ENCODE measurements around the gene DCLK3.

The DCLK3 gene, protein sequence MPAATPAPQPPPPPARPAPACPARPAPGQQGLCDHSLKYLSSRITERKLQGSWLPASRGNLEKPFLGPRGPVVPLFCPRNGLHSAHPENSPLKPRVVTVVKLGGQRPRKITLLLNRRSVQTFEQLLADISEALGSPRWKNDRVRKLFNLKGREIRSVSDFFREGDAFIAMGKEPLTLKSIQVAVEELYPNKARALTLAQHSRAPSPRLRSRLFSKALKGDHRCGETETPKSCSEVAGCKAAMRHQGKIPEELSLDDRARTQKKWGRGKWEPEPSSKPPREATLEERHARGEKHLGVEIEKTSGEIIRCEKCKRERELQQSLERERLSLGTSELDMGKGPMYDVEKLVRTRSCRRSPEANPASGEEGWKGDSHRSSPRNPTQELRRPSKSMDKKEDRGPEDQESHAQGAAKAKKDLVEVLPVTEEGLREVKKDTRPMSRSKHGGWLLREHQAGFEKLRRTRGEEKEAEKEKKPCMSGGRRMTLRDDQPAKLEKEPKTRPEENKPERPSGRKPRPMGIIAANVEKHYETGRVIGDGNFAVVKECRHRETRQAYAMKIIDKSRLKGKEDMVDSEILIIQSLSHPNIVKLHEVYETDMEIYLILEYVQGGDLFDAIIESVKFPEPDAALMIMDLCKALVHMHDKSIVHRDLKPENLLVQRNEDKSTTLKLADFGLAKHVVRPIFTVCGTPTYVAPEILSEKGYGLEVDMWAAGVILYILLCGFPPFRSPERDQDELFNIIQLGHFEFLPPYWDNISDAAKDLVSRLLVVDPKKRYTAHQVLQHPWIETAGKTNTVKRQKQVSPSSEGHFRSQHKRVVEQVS

DNA sequence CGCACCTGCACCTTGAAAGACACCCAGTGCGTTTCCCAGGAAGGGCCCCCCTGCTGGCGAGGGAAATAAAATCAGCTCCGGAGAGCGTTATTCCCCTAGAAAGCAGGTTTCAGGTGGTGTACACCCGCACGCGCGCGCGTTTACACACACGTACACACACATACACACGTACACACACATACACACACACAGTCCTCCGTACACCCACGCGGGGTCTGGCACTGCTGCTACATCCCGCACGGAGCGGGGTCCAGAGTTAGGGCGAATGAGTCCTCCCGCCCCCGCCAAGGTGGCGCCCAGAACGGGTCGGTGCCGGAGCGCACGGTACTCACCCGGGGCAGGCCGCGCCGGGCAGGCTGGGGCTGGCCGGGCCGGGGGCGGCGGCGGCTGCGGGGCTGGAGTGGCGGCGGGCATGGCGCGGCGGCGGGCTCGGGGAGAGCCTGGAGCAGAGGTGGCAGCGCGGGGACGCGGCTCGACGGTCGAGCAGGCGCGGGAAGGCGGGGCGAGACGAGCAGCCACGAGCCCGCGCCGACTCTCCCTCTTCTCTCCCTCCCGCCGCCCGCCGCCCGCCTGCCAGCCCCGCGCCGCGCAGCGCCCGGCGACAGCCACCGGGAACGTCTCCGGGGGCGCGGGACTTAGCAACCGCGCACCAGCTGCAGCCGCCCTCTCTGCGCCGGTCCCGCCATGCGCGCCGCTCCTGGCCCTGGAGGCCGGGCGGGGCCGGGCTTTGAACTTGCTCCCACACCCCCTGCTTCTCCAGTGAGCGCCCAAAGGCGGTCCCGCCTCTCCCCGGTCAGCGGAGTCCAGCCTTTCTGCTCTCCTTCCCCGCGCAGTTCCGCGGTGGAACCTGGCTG, at the start of gene DCLK3:
TSS of gene DCLK3 (minus strand) at position 704 of the 854 bp plus-strand sequence. CDS start at position 414, 290 bp downstream.
- peak in 1 of 2 experiments; percentile 43 for DNase-seq

DNA sequence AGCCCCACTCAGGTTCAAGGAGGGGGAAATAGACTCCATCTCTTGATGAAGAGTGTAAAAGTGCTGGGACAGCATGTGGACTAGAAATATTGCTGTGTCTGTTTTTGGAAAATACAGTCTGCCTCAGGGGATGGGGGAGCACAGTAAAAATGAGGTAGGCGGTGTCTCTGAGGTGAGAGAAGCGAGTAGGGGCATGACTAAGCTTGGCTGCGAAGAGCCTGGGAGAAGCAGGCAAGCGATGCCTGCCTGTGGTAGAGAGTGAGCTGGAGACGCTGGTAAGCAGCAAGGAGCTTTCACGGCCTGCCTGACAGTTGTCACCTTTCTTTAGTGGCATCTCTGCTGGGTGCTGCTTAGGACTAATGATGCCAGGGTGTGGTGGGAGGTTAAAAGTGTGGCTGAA, 49.0 kb upstream of the DCLK3 start:
- DNase-seq: no peak

DNA sequence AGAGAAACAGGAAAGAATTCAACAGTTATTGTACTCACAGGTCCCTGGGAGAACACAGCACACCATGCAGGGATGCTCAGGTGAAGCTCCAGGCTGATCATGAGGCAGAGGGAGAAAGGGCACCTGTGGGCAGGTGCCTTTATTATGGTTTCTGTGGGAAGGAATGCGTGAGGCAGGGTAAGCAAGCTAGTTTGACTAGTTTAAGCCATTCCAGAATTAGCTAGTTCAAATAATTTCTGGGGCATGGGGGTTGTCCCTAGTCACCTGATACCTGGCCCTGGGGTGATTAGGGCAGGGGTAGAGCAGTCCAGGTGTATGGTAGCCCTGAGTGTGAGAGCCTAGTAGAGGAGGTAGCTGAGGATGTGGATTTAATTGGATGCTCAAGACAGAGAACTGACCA, 47.9 kb upstream of the DCLK3 start:
- no peak for DNase-seq

DNA sequence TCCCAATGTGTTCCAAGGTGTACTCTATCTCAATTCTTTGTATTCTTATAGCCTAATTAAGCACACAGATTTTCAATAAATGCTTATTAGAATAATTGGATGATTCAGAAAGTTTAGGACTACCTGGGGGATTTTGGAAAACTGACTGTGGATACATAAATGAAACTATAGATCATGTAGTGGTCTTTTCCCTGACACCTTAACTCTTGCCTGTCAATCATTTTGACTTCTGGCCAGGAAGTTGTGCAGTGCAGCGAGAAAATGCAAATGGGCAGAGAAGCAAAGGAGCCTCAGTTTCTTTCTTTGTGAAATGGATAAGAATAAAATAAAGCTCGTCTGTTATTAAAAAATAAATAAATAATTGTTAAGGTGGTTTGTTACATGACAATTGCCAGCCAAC, 47.4 kb upstream of the DCLK3 start:
- no peak for DNase-seq

DNA sequence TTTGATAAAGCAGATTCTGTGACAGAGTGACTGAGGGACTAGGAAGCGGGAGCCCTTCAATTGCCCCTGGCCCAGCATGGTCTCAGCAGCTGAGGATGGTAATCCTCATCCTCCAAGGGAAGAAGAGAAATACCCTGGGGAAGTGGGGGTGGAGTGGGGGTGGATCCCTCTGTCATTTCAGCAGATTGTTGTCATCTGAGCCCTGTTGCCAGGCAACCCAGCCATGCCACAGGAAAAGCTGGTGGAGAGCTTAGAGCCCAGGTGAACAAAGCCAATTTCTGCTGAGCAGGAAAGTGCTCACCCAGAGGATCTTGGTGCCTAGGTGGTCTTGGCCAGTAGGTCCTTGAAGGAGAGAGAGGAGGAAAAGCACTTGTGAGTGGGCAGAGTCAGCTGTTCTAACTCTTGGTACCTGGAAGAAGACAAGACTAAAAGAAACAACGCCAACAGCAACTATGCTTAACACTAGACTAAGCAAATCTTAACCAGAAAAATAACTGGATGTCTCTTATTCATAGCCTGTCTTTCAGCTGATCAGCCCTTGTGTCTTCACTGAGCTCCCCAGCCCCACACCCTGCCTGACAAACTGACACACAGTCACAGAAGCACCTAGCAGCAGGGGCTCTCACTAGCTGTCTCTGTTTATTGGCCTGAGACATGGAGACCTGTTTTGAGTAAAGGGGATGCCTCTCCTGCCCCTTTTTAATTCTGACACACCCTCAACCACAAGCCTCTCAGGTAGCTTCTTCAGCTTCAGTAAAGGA, 40.1 kb upstream of the DCLK3 start:
- DNase-seq: peak; percentile 7 to 53

DNA sequence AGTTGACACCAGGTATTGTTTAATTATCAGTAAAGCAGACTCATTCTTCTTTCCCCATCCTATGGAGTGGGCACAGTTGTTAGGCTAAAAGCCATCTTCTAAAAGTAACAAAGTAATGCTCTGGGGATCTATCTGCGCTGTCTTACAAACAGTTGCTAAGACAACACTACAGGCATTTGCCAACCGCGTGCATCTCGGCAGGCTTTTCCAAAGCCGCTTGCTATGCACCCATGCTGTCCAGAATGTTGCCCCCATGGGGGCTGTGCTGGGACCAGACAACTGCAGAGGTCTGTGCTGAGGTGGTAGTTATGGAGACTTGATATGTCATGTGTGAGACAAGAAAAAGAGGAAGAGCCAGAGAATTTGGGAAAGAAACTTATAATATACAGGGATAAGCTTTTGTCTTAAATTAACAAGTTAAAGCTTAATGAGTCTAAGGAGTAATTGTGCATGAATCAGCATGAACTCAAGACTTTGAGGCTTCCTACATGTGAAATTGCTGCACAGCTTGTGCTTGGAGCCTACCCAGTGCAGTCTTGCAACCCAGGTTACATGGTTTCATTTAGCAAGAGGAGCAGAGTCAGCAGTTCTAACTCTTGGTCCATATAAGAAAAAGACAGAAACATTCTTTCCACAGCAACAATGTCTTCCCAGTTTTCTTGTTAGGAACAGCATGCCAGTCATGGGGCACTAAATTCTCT, 38.9 kb upstream of the DCLK3 start:
- no peak for DNase-seq

DNA sequence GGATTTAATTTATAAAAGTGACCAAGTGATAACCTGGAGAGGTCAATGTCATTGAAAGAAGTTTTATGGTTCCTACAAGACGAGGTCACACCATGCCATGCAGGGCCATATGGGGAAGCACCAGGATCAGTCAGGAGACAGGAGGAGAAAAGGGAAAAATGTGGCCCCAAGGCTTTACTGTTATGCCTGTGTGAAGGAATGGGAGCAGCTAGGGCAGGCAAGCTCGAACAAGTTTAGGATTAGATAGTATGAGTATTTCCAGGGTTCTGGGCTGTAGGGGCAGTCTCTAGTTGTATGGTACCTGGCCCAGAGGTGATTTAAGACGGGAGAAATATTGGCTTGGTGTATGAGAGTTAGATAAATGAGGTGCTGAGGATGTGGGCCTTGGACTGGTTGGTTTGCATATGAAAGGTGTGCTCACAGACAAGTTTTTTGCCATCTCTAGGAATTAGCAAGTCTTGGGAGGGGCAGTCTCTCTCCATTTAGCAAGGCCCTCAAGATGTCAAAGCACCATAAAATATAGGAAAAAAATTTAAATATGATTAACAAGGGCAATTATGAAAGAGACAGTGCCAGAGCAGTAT, 36.3 kb upstream of the DCLK3 start:
- DNase-seq: no peak

DNA sequence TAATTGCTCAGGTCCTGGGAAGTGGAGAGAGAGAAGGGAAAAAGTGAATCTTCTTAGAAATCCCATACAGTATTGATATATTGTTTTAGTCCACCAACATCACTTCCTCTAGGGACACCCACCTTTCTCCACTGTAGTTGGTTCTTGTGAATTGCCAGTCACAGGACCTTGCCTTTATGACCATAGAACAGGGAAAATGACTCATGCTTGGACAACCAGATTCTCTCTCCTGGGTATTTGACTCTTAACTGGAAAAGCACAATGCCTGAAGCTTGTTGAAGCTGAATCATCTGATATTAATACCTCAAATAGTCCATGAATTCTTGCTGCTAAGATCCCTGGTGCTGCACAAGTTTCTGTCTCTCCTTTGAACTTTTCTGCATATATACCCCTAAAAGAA, 32.5 kb upstream of the DCLK3 start:
- DNase-seq: no peak

DNA sequence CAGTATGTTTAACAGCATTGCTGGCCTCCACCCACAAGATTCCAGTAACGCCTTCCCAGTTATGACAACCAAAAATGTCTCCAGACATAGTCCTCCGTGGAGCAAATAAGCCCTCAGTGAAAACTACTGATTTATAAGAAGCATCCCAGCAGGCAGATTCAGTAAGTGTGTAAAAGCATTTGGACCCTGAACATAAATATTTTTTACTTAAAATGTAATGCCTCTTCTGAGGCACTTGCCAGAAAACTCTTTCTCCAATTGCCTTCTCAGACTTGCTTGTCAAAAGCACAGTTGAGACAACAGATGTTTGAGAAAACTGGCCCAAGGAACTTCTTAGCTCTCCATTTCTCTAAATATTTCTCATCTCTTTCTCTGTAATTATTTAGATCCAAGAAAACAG, 31.8 kb upstream of the DCLK3 start:
- no peak for DNase-seq

DNA sequence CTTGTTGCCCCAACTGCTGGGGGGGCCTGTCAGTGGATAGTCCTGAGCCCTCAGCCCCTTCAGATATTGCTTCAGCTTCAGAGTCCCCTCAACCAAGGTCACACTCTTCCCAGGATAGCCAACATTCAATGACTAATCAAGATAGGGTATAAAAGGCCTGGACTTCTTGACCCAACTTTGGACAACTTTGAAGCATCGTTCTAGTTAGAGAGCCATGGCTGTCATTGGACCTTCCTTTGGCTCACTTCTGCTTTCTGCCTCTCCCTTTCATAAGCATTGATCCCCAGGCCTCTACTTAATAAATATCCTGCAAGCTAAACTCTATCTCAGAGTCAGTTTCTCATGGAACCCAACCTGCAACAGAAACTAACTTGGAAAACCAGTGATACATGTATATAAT, 31.3 kb upstream of the DCLK3 start:
- DNase-seq: no peak

DNA sequence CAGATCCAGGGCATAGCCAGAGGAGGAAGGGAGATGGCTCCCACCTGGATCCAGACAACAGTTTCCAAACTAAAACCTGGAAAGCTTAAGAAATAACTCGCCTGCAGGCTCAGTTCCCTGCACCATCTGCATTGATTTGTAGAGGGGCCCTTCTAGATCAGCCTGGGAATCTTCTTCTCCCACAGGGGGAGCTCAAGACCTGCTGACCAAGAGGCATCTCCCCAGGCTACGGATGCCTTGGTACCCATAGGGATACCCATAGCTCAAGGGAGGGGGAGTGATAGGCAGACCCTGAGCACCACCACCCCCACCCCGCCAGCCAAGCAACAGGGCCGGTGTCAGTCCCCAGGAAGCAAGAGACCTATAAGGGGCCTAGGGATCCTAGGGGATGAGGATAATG, 28.0 kb upstream of the DCLK3 start:
- peak; percentile 12 to 66 for DNase-seq

DNA sequence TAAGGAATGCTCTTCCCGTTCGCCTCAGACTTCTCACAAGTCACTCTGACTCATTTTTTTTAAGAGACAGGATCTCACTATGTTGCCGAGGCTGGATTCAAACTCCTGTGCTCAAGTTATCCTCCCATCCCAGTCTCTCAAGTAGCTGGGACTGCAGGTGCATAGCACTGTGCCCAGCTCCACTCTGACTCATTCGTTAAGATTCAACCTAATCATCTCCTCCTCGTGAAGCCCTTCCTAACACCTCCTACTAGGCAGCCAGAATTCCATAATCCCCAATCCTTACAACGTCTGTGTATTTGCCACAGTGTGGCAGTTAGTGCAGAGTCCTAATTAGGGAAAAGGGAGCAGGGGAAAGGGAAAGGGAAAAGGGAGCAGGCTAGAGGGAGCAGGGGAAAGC, 26.4 kb upstream of the DCLK3 start:
- DNase-seq: no peak

DNA sequence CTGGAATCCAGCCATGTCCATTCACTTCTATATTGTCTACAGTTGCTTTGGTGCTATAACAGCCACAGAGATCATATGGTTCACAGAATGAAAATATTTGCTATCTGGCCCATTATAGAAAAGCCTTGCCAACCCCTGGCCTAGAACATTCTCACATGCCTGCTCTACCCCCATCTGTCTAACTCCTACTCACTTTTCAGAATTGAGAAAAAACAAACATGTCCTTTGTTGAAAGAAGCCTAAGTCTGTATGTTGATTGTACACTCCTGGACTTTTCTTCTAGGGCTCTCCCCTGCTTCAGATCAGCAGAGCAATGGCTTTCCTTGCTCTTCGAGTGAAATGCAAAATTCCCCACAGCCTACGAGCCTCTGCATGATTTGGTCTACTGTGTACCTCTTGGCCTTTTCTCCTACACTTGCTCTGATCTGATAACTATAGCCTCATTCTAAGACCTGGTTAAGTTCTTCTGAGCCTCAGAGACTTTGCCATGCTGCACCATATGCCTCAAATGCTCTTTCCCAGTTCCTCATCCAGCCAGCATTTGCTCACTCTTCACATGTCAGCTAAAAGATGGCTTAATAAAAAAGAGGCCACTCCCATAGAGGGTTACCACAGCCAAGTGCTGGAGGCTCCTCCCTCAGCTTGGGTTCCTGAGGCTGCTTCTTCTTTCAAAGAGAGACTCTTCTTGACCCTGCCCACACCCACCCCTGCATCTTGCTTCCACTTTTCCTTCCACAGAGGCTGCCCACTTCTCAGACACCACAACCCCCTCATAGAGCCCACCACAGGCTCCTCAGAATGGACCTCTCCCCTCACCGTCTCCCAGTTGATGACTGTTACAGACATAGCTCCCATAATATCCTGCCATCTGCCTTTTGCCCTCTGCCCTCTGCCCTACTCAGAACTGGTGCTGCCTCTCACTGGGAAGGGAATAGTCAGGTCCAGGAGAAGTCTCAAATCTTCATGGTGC, 22.9 kb upstream of the DCLK3 start:
- DNase-seq: no peak

DNA sequence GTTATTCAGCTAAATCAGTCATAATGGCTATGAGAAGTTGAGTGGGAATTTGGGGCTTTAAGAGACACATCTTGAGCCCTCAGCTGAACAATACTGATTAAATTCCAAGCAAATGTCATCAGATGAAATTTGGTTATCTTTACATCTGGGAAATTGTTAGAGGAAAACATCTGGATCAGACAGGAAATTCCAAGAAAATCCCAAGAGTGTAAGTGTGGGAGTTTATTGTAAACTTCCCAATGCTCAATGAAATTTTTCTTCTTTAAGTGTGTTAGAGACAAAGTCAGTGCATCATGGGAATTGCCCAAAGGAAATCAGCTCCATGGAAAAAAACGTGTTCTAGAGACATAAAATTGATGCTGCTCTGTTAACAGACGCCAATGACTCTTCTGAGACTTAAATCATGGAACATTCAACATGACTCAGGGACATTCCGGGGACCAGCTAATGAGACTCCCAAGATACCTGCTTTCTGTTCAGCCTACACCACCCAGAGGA, 19.8 kb upstream of the DCLK3 start:
- no peak for DNase-seq

DNA sequence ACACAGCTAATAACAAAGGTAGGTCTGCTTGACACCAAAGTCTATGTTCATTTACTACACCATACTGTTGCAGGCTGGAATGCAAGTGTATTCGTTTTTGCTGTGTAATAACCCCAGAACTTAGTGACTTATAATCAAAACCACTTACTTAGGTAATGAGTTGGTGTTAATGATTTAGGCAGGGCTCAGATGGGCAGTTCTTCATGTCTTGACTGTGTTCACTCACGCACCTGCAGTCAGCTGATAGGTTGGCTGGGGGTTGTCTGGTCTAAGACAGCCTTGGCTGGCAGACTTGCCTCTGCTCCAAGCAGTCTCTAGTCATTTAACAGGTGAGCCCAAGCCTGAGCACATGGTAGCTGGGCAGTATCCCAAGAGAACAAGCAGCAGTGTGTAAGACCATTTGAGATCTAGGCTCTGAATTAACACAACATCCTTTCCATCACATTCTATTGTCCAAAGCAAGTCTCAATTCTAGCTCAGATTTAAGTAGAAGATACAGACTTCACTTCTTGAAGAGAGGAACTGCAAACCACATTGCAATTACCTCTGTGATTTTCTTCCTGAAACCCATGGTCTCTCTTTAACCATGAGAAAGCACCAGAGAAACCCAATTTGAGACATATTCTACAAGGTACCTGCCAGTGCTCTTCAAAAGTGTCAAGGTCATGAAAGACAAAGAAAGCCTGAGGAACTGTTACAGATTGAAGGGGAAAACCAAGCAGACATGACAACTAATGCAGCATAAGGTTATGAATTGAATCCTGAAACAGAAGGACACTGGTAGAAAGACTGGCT, 13.3 kb upstream of the DCLK3 start:
- DNase-seq: no peak

DNA sequence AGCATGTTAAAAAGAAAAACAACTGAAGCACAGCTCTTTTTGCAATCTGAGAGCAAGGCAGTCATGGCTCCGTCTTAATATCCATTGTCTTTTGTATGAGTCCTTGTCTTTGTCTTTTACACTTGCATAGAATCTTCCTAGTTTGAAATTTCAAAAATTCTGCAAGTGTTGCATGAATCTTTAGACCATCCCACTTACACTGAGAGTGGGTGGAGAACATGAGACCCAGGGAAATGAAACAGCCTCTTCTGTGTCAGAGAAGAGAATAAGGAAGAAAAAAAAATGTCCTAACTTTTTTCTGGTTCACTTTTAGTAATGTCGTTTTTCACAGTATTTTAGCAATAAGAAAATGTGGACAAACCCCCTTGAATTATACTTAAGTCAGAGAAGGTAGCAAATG, 12.1 kb upstream of the DCLK3 start:
- no peak for DNase-seq

DNA sequence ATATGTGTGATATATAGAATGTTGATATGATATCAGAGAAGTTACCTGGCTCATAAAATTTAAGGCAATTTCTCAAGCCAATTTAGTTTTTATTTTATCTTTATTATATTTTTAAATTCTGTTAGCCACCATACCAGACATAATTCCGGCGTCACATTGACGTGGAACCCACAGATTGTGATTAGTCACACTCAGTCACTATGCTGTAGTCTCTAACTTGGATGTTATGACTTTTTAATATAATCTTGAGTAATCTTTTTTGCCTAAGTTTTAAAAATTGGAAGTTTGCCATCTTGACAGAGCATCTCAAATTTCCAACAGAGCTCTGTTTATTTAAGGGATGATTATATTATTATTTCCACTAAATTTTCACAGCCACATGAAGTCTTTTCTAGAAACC, 9.7 kb upstream of the DCLK3 start:
- no peak for DNase-seq

DNA sequence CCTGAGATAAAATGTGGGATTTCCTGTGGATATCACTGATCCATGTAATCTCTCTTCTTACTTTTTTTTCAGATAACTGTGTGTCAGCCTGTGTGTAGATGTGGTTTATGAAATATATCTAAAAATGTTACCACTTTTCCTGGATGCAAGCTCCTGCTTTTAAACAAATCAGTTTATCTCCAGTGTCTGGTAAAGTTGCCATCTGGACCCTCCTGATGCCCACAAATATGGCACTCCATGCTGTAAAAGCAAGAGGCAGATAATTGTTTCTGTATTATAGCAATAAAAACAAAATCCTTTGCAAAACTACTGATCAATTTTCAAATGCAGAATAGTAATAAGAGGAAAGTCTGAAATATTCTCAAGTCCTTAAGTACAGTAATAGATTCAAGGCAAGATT, 7.6 kb upstream of the DCLK3 start:
- DNase-seq: no peak

DNA sequence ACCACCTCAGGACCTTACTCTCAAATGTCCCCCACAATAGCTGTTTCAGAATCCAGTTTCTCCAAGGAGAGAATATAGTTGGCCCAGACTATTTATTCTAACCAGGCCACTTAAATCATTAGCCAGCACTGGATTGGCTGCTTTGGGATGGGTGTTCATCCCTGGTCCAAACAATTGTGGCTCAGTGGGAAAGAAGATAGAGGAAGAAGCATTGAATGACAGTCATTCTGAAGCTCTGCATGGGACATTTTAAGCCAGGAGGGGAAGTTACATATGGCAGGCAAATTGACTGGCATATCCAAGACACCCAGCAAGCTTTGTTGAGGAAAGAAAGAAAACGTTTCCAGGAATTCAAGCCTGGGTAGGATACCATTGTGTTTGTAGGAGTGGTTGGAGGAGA, 5.6 kb upstream of the DCLK3 start:
- no peak for DNase-seq
